GM20431 (cell line): ENCODE results near the gene ICOSLG.
"Not testable (repeated sequence)": the region's sequence is repeated elsewhere in the genome, so short reads cannot be mapped to it uniquely, and the experiment has no call there.

Experiments used
- in situ Hi-C: fragments of 300-500 bp; cut with MseI, MboI; formaldehyde crosslinking; loops from one replicate; pipeline ENCODE4 v1.15.0; 2020; ENCODE audit warnings: low sequenced_read_pairs; ENCODE audit not compliant: unreplicated experiment

Gene ICOSLG

GRCh38 chr21:44193108-44193507 lies 47.6 kb downstream of the ICOSLG start:
- in situ Hi-C loops: not testable (repeated sequence)

- in situ Hi-C loops: not testable (repeated sequence)
These were observed 50.1 kb downstream of the ICOSLG start for GRCh38 chr21:44190349-44191271.

GRCh38 chr21:44184862-44185261 lies 55.9 kb downstream of the ICOSLG start:
- in situ Hi-C loops: not testable (repeated sequence)

GRCh38 chr21:44182202-44182601 lies 58.5 kb downstream of the ICOSLG start:
- in situ Hi-C loops: not testable (repeated sequence)

- in situ Hi-C loops: not testable (repeated sequence)
These were observed 59.2 kb downstream of the ICOSLG start for GRCh38 chr21:44181506-44181905.

- in situ Hi-C loops: not testable (repeated sequence)
These were observed 64.6 kb downstream of the ICOSLG start for GRCh38 chr21:44176127-44176526.

GRCh38 chr21:44175189-44175588 lies 65.6 kb downstream of the ICOSLG start:
- in situ Hi-C loops: not testable (repeated sequence)
